ELR (cell line): ENCODE results near the gene BPIFA3.

Source experiments
- DNase-seq: peaks from one replicate; pipeline ENCODE4 v3.0.0-alpha.2; 2015; ENCODE audit warnings: low read depth

BPIFA3 gene

DNA sequence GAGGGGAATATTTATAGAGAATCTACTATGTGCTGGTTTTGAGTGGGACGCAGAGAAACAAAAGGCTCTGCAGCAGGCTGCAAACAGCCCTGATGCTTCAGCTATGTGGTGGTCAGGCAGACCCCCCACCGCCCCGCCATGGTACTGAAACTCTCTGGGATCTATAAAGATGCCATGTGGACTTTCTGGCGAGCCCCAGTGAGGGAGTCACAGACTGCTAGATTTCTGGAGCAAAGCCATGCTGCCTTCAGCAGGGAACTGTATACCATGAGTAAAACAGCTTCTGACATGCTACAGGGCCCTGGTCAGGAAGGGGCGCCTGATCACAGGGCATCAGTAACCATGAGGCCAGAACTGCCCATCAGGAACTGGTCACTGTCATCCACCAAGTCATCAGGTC, 46.6 kb downstream of the BPIFA3 start:
- no peak for DNase-seq

DNA sequence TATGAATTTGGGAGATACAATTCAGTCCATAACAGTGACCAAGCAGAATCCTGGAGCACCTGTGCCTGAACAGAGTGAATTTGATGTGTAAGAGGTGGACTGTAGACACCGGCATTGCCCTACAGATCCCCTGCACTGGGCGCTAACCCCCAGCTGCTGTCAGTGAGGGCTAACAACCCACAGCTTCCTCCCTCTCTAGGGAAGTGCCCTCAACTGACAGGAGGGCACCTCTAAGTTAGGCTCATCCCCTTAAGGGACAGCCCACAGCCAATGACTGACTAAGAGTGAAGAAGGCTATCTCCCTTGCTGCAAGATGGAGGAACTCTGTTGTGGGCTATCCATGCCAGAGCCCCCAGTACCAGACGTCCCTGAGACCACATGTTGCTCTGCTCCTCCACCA, 50.5 kb downstream of the BPIFA3 start:
- no peak for DNase-seq

DNA sequence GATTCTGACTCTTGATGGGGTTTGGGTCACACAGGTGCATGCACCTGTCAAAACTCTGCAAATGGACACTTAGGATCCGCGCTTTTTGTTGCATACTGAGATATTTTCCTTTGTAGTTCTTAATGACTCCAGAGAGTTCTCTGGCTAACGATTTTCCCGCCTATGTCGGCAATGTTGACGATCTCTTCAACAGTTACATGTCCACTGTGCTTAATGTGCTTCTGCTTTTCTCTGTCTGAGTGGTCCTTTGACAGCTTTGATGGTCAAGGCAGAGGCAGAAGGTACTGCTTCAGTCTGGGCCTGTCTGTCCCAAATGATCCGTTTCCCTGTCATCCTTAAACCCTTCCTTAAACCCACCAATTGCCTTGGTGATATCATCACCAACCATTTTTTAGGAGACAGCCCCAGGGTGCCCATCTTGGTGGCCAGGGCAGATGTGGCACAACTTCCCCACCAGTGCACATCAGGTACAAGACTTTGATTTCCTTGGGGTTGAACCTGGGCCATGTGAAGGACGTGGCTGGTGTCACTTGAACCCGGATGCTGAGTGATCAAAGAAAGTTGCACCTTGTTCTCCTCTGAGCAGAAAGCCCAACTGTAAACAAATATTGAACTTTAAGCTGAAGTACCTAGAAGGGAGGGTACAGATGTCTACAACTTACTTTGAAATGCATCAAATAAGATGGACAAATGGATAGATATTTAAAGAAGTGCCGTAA, 55.2 kb downstream of the BPIFA3 start:
- DNase-seq, result no peak

DNA sequence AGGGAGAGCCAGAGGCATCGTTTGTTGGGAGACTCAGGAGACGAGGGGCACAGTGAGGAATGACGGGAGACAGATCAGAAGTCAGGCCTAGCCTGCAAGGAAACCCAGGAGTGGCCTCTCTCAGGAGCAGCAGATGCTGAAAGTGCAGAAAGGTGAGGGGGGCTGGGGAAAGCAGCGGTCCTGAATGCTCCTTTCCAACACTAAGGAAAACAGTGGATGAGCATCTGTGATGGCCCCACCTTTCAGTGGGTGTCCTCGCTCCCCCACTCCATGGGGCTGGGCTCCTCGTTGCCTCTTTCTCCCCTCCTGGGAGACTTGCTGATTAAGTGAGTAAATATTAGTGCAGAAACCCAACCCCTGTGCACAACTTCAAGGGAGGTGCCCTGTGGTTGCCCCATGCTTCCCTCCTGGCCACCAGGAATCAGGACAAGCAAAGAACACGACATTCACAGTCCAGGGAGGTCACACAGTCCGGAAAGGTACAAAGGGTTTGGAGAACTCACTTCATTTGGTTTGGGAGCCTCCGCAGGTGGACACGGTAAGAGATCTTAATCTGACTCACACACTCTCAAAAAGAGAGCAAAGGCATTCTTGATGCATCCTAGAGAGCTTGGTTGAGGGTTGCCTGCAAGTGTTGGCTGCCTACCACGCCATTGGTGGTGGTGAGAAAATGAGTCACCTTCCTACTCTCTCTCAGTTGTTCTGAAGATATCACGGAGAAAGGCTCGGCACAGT, 56.1 kb downstream of the BPIFA3 start:
- no peak for DNase-seq

DNA sequence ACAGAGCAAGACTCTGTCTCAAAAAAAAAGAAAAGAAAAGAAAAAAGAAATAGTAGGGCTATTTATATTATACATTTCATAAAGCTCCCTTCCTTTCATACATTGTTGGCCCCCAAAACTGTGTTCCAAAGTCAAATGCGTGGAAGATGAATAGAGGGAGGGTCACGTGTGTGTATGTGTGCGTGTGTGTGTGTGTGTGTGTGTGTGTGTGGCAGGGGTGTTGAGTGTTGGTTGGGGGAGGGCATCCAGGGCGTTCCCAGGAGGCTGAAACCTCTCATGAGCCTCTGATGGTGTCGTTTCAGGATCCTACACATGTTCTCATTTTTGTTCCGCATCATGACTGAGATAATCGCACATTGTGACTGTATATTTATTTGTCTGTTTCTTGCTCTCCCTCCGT, 58.1 kb downstream of the BPIFA3 start:
- no peak for DNase-seq

DNA sequence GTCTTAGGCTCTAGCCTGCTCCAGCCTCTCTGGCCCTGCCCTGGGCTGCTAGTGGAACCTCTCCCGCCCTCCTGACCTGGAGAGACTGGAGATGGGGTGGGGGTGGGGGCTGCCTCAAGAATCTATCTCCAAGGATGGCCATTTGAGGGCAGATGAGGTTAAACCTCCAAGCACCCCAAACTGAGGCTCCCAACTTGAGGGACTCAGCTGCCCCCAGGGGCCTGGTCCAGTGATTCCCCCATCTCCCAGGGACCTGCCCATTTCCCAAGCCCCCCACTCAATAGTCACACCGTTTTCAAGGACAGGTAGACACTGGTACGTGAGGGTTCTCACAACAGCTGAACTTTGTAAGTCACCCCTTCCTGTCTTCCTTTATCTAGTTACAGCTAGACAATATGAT, 58.7 kb downstream of the BPIFA3 start:
- no peak for DNase-seq

DNA sequence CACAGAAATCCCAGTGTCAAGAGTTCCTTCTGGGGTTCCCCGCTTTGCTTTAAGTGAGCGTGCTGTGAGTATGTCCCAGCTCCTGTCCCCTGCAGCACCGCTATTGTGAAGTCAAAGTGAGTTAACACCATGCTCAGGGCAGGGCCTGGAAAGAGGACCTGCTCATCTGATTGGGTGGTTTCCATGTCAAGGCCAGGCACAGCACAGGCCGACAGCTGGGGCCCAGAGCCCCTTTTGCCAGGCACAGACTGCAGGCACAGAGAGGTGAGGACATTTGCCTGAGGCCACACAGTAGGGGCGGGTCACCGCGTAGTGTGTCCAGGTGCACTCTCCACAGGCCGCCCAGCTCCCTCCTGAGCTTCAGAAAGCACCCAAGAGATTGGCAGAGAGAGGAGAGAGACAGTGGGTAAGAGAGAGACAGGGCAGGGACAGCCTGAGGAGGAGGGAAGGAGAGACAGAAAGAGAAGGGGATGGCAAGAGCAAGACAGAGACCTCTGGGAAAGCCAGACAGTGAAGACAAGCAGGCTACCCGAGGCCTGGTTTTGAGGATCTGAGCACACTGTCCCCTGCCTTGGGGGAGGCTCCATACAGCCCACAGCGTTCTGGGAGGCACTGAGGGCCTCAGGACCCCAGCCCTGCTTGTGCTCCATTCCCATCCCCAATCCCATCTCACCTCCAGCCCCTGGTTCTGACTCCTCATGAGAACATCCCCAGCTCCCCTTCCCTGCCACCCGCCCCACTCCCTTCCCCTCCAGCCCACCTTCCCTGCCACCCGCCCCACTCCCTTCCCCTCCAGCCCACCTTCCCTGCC, 59.4 kb downstream of the BPIFA3 start:
- no peak for DNase-seq
